GM12878 (cell line): ENCODE measurements around the gene RNF38. TPM values are rescaled to one million over a fixed set of nuclear protein-coding genes. Genes with fewer than 3 reads are reported as not detected.

ENCODE experiments used
- ATAC-seq: fragments of 200-7000 bp; cut with Tn5 transposase; 3 replicates; pipeline ENCODE4 v1.9.1; 2020; ENCODE audit warnings: mild to moderate bottlenecking, moderate library complexity
- BruUV-seq: library from RNA; stranded (reverse); fragments of 400-500 nt; replicated peaks from 2 replicates; lab custom pipeline; 2021; lab: Mats Ljungman, UMichigan
- CTCF ChIA-PET: fragments of 300-600 bp; sonication (Branson Sonifier 250); formaldehyde crosslinking; extraction: SDS; loops from one replicate; lab custom pipeline; 2021; ENCODE audit warnings: inconsistent platforms; lab: Yijun Ruan, JAX
- POLR2A ChIA-PET: fragments of 350-600 bp; formaldehyde crosslinking; extraction: SDS; loops from one replicate; lab custom pipeline; 2021; ENCODE audit warnings: inconsistent platforms; lab: Charles Lee
- RAD21 ChIA-PET: fragments of 300-600 bp; sonication (Branson Sonifier 250); formaldehyde crosslinking; loops from one replicate; lab custom pipeline; 2023; ENCODE audit warnings: antibody characterized with exemption; ENCODE audit not compliant: unreplicated experiment; lab: Charles Lee
- SMC1A ChIA-PET: fragments of 300-600 bp; sonication (Branson Sonifier 250); formaldehyde crosslinking; loops from one replicate; lab custom pipeline; 2023; ENCODE audit not compliant: unreplicated experiment, uncharacterized antibody; lab: Charles Lee
- DNase-seq: peaks from one replicate; pipeline ENCODE4 v3.0.0-alpha.2; 2011; ENCODE audit warnings: low read depth, low spot score
- FAIRE-seq: peaks from 3 replicates; lab custom pipeline; 2011; peaks lifted over from hg19 to GRCh38; lab: Jason Lieb, UNC
- H2AFZ ChIP-seq: 2 replicates; pipeline ENCODE4 v1.6.0; 2011; ENCODE audit warnings: low read depth, low read length, control low read depth; ENCODE audit not compliant: control insufficient read depth
- H3K27ac ChIP-seq: 2 replicates; pipeline ENCODE4 v1.5.1; 2011; ENCODE audit warnings: control low read depth; ENCODE audit not compliant: control insufficient read depth, insufficient read depth
- H3K27me3 ChIP-seq, 2 experiments: replicated peaks in 1 of 2; 2 replicates each; pipeline versions ENCODE4 v1.6.0 to v1.6.1; 2011; ENCODE audit warnings: low read length in 1 of 2; ENCODE audit not compliant: control insufficient read depth in 2 of 2, insufficient read depth in 2 of 2
- H3K36me3 ChIP-seq, 2 experiments: 2 replicates each; pipeline ENCODE4 v1.5.1; 2011; ENCODE audit warnings: low read length in 1 of 2; ENCODE audit not compliant: control insufficient read depth in 2 of 2, insufficient read depth in 2 of 2
- H3K4me1 ChIP-seq: 2 replicates; pipeline ENCODE4 v1.6.1; 2011; ENCODE audit warnings: mild to moderate bottlenecking, low read length, moderate library complexity, mixed read lengths; ENCODE audit not compliant: control insufficient read depth, insufficient read depth
- H3K4me2 ChIP-seq: 2 replicates; pipeline ENCODE4 v1.6.0; 2011; ENCODE audit warnings: control low read depth; ENCODE audit not compliant: control insufficient read depth, insufficient read depth
- H3K4me3 ChIP-seq: fragments of 200-600 bp; sonication (generic); 2 replicates; pipeline ENCODE4 v1.5.1; 2016
- H3K79me2 ChIP-seq: 2 replicates; pipeline ENCODE4 v1.6.0; 2011; ENCODE audit warnings: low read length; ENCODE audit not compliant: control insufficient read depth, insufficient read depth
- H3K9ac ChIP-seq: 2 replicates; pipeline ENCODE4 v1.8.0; 2011; ENCODE audit warnings: low read length, control low read depth, mixed read lengths; ENCODE audit not compliant: control insufficient read depth, insufficient read depth
- H3K9me3 ChIP-seq: replicated peaks from 3 replicates; pipeline ENCODE4 v1.5.1; 2011; ENCODE audit warnings: mild to moderate bottlenecking, low read length; ENCODE audit not compliant: control insufficient read depth, insufficient read depth
- H4K20me1 ChIP-seq: 2 replicates; pipeline ENCODE4 v1.6.0; 2011; ENCODE audit not compliant: control insufficient read depth, insufficient read depth
- ASH2L ChIP-seq: fragments of 300-600, 200-600 bp; sonication (generic); IDR thresholded peaks from 2 replicates; pipeline ENCODE4 v1.6.1; 2017; ENCODE audit warnings: low read depth, mild to moderate bottlenecking, borderline replicate concordance
- CBX5 ChIP-seq: sonication (generic); IDR thresholded peaks from 2 replicates; pipeline ENCODE4 v1.6.1; 2016; ENCODE audit warnings: low read depth, moderate library complexity, mild to moderate bottlenecking, inconsistent platforms
- CREM ChIP-seq: IDR thresholded peaks from 2 replicates; pipeline ENCODE4 v1.6.1; 2014; ENCODE audit warnings: antibody characterized with exemption, low read depth
- E2F4 ChIP-seq: IDR thresholded peaks from 2 replicates; pipeline ENCODE4 v1.6.1; 2012; ENCODE audit warnings: low read depth, low read length, improper control_type of control experiment
- EZH2 ChIP-seq: IDR thresholded peaks from 2 replicates; pipeline ENCODE4 v1.6.1; 2012; ENCODE audit warnings: low read depth, mild to moderate bottlenecking, control low read depth, inconsistent platforms, low read length, borderline replicate concordance; ENCODE audit not compliant: control insufficient read depth
- NR2F1 ChIP-seq: fragments of 450-650 bp; conservative IDR thresholded peaks from 2 replicates; pipeline ENCODE4 v1.6.1; 2017; ENCODE audit warnings: mild to moderate bottlenecking
- NRF1 ChIP-seq: conservative IDR thresholded peaks from 2 replicates; pipeline ENCODE4 v1.6.1; 2011; ENCODE audit warnings: mild to moderate bottlenecking, low read depth, low read length, improper control_type of control experiment
- SKIL ChIP-seq: fragments of 450-650 bp; IDR thresholded peaks from 2 replicates; pipeline ENCODE4 v1.6.1; 2017; ENCODE audit warnings: mild to moderate bottlenecking, low read depth, inconsistent platforms; ENCODE audit not compliant: poor library complexity, severe bottlenecking
- SREBF2 ChIP-seq: IDR thresholded peaks from 2 replicates; pipeline ENCODE4 v1.6.1; 2012; ENCODE audit warnings: mild to moderate bottlenecking, low read length
- TAF1 ChIP-seq: IDR thresholded peaks from 2 replicates; pipeline ENCODE4 v1.6.1; 2011; ENCODE audit warnings: mild to moderate bottlenecking, low read depth, low read length, borderline replicate concordance
- ZNF384 ChIP-seq: IDR thresholded peaks from 2 replicates; pipeline ENCODE4 v1.6.1; 2012; ENCODE audit warnings: low read depth, mild to moderate bottlenecking, low read length, improper control_type of control experiment, borderline replicate concordance
- WGBS: methylation state at CpG from one replicate; pipeline ENCODE4 v1.1.6; 2016; ENCODE audit warnings: low lambda C conversion rate; ENCODE audit not compliant: insufficient replicate concordance, insufficient coverage; ENCODE audit errors: missing lambda C conversion rate; 5-methylcytosine and 5-hydroxymethylcytosine counted together
- in situ Hi-C: fragments of 300-500 bp; cut with MboI; formaldehyde crosslinking; loops from 9 replicates; pipeline ENCODE4 v1.14.3; 2018; ENCODE audit warnings: mixed read lengths
- intact Hi-C: fragments of 100-400 bp; cut with micrococcal nuclease; formaldehyde crosslinking; loops from one replicate; pipeline ENCODE4 v1.14.2; 2022; ENCODE audit not compliant: unreplicated experiment
- polyA plus RNA-seq, 11 experiments: library from polyadenylated mRNA; depleted of rRNA in 4 of 11; unstranded in 6 of 11; stranded (reverse) in 5 of 11; fragments of >200 nt; fragmentation: Nextera tagmentation in 4 of 11; fragmentation: Illumina TruSeq in 1 of 11; extraction: Ambion mirVana in 4 of 11; extraction: Trizol in 1 of 11; gene quantifications; 1 replicate in 1 of 11; 2 replicates in 10 of 11; pipeline versions ENCODE4 v1.2.1 to v1.2.3, GENCODE V29; 2011 to 2016; ENCODE audit warnings: inconsistent platforms in 2 of 11, missing spikeins in 2 of 11, low read depth in 1 of 11
- total RNA-seq, 4 experiments: library from RNA; depleted of rRNA in 3 of 4; stranded (reverse); fragments of >200 nt in 3 of 4; fragmentation: Illumina TruSeq in 1 of 4; extraction: Trizol in 1 of 4; gene quantifications; 2 replicates each; pipeline versions ENCODE4 v1.2.1 to v1.2.3, GENCODE V29; 2013 to 2021

Gene RNF38
- total and polyA plus RNA-seq, 10 of the 15 experiments (the other 5 are each of a cell fraction or from before 2014, with no cell fraction given): 5.1 to 34.7 (median 12.7) TPM

- Histone ChIP-seq H3K4me3 (peak overlapping the region; percentile 76; the same call in 1 of the 2 replicates), H3K79me2 (peaks cover 41% of the 10 kb centered on the region), H3K36me3 (no peaks in the 10 kb centered on the region; a peak in 2 of 4 replicates), H3K27me3 (no peaks in the 10 kb centered on the region), H3K9me3 (peaks cover 3% of the 10 kb centered on the region; the same call in 1 of the 3 replicates), H3K27ac (peak overlapping the region; percentile 46), H4K20me1 (no peaks in the 10 kb centered on the region), H3K9ac (no peak overlapping the region; the same call in none of the 2 replicates), H2AFZ (peak overlapping the region; percentile 46), H3K4me1 (peaks cover 13% of the 10 kb centered on the region), H3K4me2 (peak overlapping the region; percentile 64; the same call in 1 of the 2 replicates)
- TF ChIP-seq TAF1: no peak
- TF ChIP-seq EZH2: no peak
- FAIRE-seq (no peak), ATAC-seq (no peak), DNase-seq (no peak)
- in situ Hi-C loops: loop anchor here (25.0 kb wide), 1 partner anchor 335 kb away; no protein-coding TSS in a partner anchor
- ChIA-PET CTCF (interaction anchor here (0.7 to 11.3 kb wide), 5 partner anchors 9 to 154 kb away, joined by 3 to 421 read pairs (median 3); no protein-coding TSS in a partner anchor), SMC1A (interaction anchor here (0.6 to 8.4 kb wide), 4 partner anchors 10 to 224 kb away, joined by 3 to 287 read pairs (median 3); no protein-coding TSS in a partner anchor), RAD21 (interaction anchor here (1.4 to 1.7 kb wide), 2 partner anchors 149 to 212 kb away, joined by 3 read pairs; no protein-coding TSS in a partner anchor), POLR2A (interaction anchor here (0.7 to 1.9 kb wide), 4 partner anchors 17 to 1383 kb away, joined by 4 to 9 read pairs (median 7); partner anchors contain the start of gene EXOSC3)
- BruUV-seq: no TSS peak
- intact Hi-C loops: no loop called here
- 100% methylated on average over 3 of the region's 3 CpGs for WGBS
These were observed 1.9 kb upstream of the RNF38 start for GRCh38 chr9:36401897-36402480.

- intact Hi-C loops: no loop called here
- BruUV-seq: no TSS peak
- peaks cover 3% of the 10 kb centered on the region; the same call in 1 of the 3 replicates for H3K9me3 ChIP-seq
- no peak for FAIRE-seq
- no peaks in the 10 kb centered on the region for H3K27me3 ChIP-seq
- POLR2A ChIA-PET: no interaction called here
- H3K4me2 ChIP-seq: peak overlapping the region; percentile 64
- RAD21 ChIA-PET: interaction anchor here (0.6 to 1.2 kb wide), 3 partner anchors 149 to 211 kb away, joined by 3 to 4 read pairs (median 3); no protein-coding TSS in a partner anchor
- CTCF ChIA-PET: interaction anchor here (1.0 to 11.3 kb wide), 3 partner anchors 8 to 155 kb away, joined by 3 to 421 read pairs (median 7); no protein-coding TSS in a partner anchor
- peak overlapping the region; percentile 89 for H3K9ac ChIP-seq
- peaks cover 13% of the 10 kb centered on the region for H3K4me1 ChIP-seq
- peaks cover 42% of the 10 kb centered on the region for H3K79me2 ChIP-seq
- ATAC-seq: peak; percentile 86
- H4K20me1 ChIP-seq: no peaks in the 10 kb centered on the region
- in situ Hi-C loops: loop anchor here (25.0 kb wide), 1 partner anchor 336 kb away; no protein-coding TSS in a partner anchor
- H3K4me3 ChIP-seq: peak overlapping the region; percentile 76
- DNase-seq: peak; percentile 19
- no peaks in the 10 kb centered on the region; a peak in 3 of 4 replicates for H3K36me3 ChIP-seq
- peak overlapping the region; percentile 46 for H3K27ac ChIP-seq
- peak overlapping the region; percentile 74 for H2AFZ ChIP-seq
- under 1% methylated on average over 10 of the region's 33 CpGs for WGBS
- SMC1A ChIA-PET: interaction anchor here (1.3 kb wide), 1 partner anchor 49 kb away, joined by 3 read pairs; no protein-coding TSS in a partner anchor
- TF ChIP-seq CBX5 (no peak), E2F4 (no peak), SREBF2 (no peak), ASH2L (no peak), CREM (no peak), ZNF384 (no peak), NR2F1 (no peak), SKIL (no peak), NRF1 (peak; percentile 44)
These were observed 1.2 kb upstream of the RNF38 start for GRCh38 chr9:36401164-36401740.
